Omental fat pad (tissue), 4 donors: ENCODE results near the gene SAP130. TPM values are rescaled to one million over a fixed set of nuclear protein-coding genes. Genes with fewer than 3 reads are reported as not detected.

Source experiments
- ATAC-seq: fragments of 150-250 bp; one replicate; pipeline ENCODE4 v1.9.1; 2016; ENCODE audit warnings: mild to moderate bottlenecking, moderate library complexity; ENCODE audit not compliant: low FRiP score
- DNase-seq: peaks from one replicate; pipeline ENCODE4 v3.0.0-alpha.2; 2019; ENCODE audit warnings: low spot score
- CTCF ChIP-seq, 3 donors: fragments of 450-650 bp; IDR thresholded peaks; one replicate each; pipeline ENCODE4 v1.5.1; 2016 to 2017; ENCODE audit warnings: antibody characterized with exemption in 3 of 3, mild to moderate bottlenecking in 3 of 3, moderate library complexity in 2 of 3
- total RNA-seq, 4 donors: library from RNA; depleted of rRNA; stranded (reverse); fragments of >200 nt; gene quantifications; one replicate each; pipeline ENCODE4 v1.1.0, GENCODE V29; 2016

The SAP130 gene
- total RNA-seq, 4 donors from 2014 or later: 5.3 to 14.7 (median 11.6) TPM

- ATAC-seq (no peak), DNase-seq (no peak)
- TF ChIP-seq CTCF (IDR thresholded peaks at IDR 0.05): no peak
Observed at GRCh38 chr2:127985026-127985734, 42.7 kb downstream of the SAP130 start.

GRCh38 chr2:127984551-127984950 lies 43.3 kb downstream of the SAP130 start:
- ATAC-seq (no peak), DNase-seq (no peak)
- no peak for TF ChIP-seq CTCF (IDR thresholded peaks at IDR 0.05)

- no peak for DNase-seq
- no peak for TF ChIP-seq CTCF (IDR thresholded peaks at IDR 0.05)
- ATAC-seq: no peak
Observed at GRCh38 chr2:127969446-127969845, 58.4 kb downstream of the SAP130 start.

- TF ChIP-seq CTCF (IDR thresholded peaks at IDR 0.05): no peak
- no peak for ATAC-seq
- DNase-seq: no peak
Observed at GRCh38 chr2:127968610-127969339, 59.1 kb downstream of the SAP130 start.

GRCh38 chr2:127961729-127962128 lies 66.1 kb downstream of the SAP130 start:
- no peak for ATAC-seq
- TF ChIP-seq CTCF (IDR thresholded peaks at IDR 0.05): no peak
- DNase-seq: no peak

- TF ChIP-seq CTCF (IDR thresholded peaks at IDR 0.05): no peak
- DNase-seq (no peak), ATAC-seq (no peak)
Observed at GRCh38 chr2:127957240-127957639, 70.6 kb downstream of the SAP130 start.

- ATAC-seq (no peak), DNase-seq (no peak)
- no peak for TF ChIP-seq CTCF (IDR thresholded peaks at IDR 0.05)
Observed at GRCh38 chr2:127954857-127955256, 73.0 kb downstream of the SAP130 start.
